Heart left ventricle (tissue), 16 donors: ENCODE measurements around the gene CALHM2. TPM values are rescaled to one million over a fixed set of nuclear protein-coding genes. Genes with fewer than 3 reads are reported as not detected.

Experiments used
- ATAC-seq, 4 donors: fragments of 200-7000 bp; cut with Tn5 transposase; one replicate each; pipeline ENCODE4 v1.9.1; 2020 to 2022; ENCODE audit warnings: moderate library complexity in 4 of 4, mild to moderate bottlenecking in 3 of 4, moderate number of reproducible peaks in 1 of 4
- DNase-seq, 5 donors: peaks; one replicate each; pipeline ENCODE4 v3.0.0-alpha.2; 2020
- H3K27ac ChIP-seq, 12 donors: fragments of 200-600 bp; sonication (generic) in 4 of 12; one replicate each; pipeline versions ENCODE4 v1.5.0 to v1.8.0; 2016 to 2022; ENCODE audit warnings: mild to moderate bottlenecking in 2 of 12
- H3K27me3 ChIP-seq, 9 donors: fragments of 200-600 bp; sonication (generic) in 2 of 9; one replicate each; pipeline versions ENCODE4 v1.5.1 to v1.8.0; 2016 to 2022; ENCODE audit warnings: mild to moderate bottlenecking in 3 of 9
- H3K36me3 ChIP-seq, 9 donors: fragments of 200-600 bp; sonication (generic) in 2 of 9; one replicate each; pipeline versions ENCODE4 v1.5.0 to v1.8.0; 2018 to 2022; ENCODE audit warnings: mild to moderate bottlenecking in 2 of 9
- H3K4me1 ChIP-seq, 12 donors: fragments of 200-600 bp; sonication (generic) in 4 of 12; one replicate each; pipeline versions ENCODE4 v1.5.0 to v1.8.0; 2016 to 2022; ENCODE audit warnings: mild to moderate bottlenecking in 3 of 12
- H3K4me3 ChIP-seq, 12 donors: fragments of 200-600 bp; sonication (generic) in 4 of 12; one replicate each; pipeline versions ENCODE4 v1.5.0 to v1.8.0; 2017 to 2022; ENCODE audit warnings: mild to moderate bottlenecking in 9 of 12, moderate library complexity in 4 of 12
- H3K9me3 ChIP-seq, 12 donors: fragments of 200-600 bp; sonication (generic) in 4 of 12; one replicate each; pipeline versions ENCODE4 v1.5.0 to v1.8.0; 2016 to 2022; ENCODE audit warnings: mild to moderate bottlenecking in 1 of 12
- CTCF ChIP-seq, 12 donors: fragments of 200-600 bp; sonication (generic) in 4 of 12; IDR thresholded peaks; one replicate each; pipeline versions ENCODE4 v1.5.0 to v1.8.0; 2018 to 2022; ENCODE audit warnings: antibody characterized with exemption in 12 of 12, mild to moderate bottlenecking in 5 of 12
- POLR2A ChIP-seq, 2 donors: fragments of 450-650 bp; IDR thresholded peaks; one replicate each; pipeline ENCODE4 v1.6.1; 2017; ENCODE audit warnings: antibody characterized with exemption in 2 of 2, mild to moderate bottlenecking in 2 of 2, moderate library complexity in 2 of 2
- WGBS, 4 donors: extraction: QIAGEN DNeasy Blood & Tissue Kit in 2 of 4; methylation state at CpG; one replicate each; pipeline versions ENCODE4 v1.1.5 to v1.1.7; 2013 to 2018; 5-methylcytosine and 5-hydroxymethylcytosine counted together
- intact Hi-C, 10 donors: fragments of 100-400 bp; cut with DNase I; formaldehyde crosslinking; loops; one replicate each; pipeline versions ENCODE4 v1.11.1 to v1.14.2; 2022
- polyA plus RNA-seq, 2 donors: library from polyadenylated mRNA; stranded (reverse); fragments of 200-250 nt; gene quantifications; one replicate each; pipeline ENCODE4 v1.2.3, GENCODE V29; 2013
- total RNA-seq, 9 donors: library from RNA; depleted of rRNA in 2 of 9; stranded (reverse); fragments of >200 nt in 2 of 9; fragmentation: NEBNext Ultra II Directional in 3 of 9; extraction: Animal tissue kit (Norgen Biotek cat#: 25700) in 3 of 9; gene quantifications; one replicate each; pipeline versions ENCODE4 v1.1.0 to v1.2.4, GENCODE V29; 2016 to 2023
- donor health status: ischemic (EF 13 %, LVEDD 7.1; RV severe dilation, severe dysfunction).
- donor health status: healthy with polysubstance abuse.
- donor health status: DM: no; HTN: yes; CAD: no.
- donor health status: DM: no; HTN: no; CAD: no.
- donor health status: ischemic (EF 25% LVEDD 6.9; RV normal size, moderate dysfunction).
- donor health status: ischemic (EF 25% LVEDD 5.7; RV mildly dilated, moderate dysfunction).
- donor health status: healthy.
- donor health status: DM: yes; HTN: yes; CAD: no.
- donor health status: ischemic (EF 35%, LVEDD 5.7; RV mildly dilated, moderate dysfunction).
- donor health status: nonischemic (EF 11% LVEDD 7.7; RV severe dilation, severe dysfunction).
- donor health status: DM: yes; HTN: yes; CAD: no.
- donor health status: PGD.
- donor health status: ischemic (EF 29% LVEDD 5.4; RV normal size, mild dysfunction).
- donor health status: nonischemic (EF 23%, LVEDD 6.1; RV moderate dilation, normal function).

The CALHM2 gene
- total and polyA plus RNA-seq, 11 donors, result 8.2 to 36.8 (median 11.2) TPM

GRCh38 chr10:103465411-103466179 lies 13.4 kb upstream of the CALHM2 start:
- DNase-seq (peak in 1 of 5 donors; percentile 17), ATAC-seq (no peak)
- Histone ChIP-seq H3K36me3 (no peaks in the 10 kb centered on the region), H3K27ac (no peak overlapping the region), H3K27me3 (no peaks in the 10 kb centered on the region), H3K4me1 (peaks cover 0 to 27% (median 0%) of the 10 kb centered on the region in 12 donors), H3K9me3 (no peaks in the 10 kb centered on the region), H3K4me3 (no peak overlapping the region)
- WGBS, 4 donors, result 88 to 91% (median 90%) methylated on average over 14 of the region's 14 CpGs
- no peak for TF ChIP-seq POLR2A (IDR thresholded peaks at IDR 0.05)
- TF ChIP-seq CTCF (IDR thresholded peaks at IDR 0.05), result no peak
- intact Hi-C loops, result no loop called here

- Histone ChIP-seq H3K4me1 (peaks cover 0 to 13% (median 0%) of the 10 kb centered on the region in 12 donors), H3K9me3 (no peaks in the 10 kb centered on the region), H3K4me3 (no peak overlapping the region), H3K36me3 (no peaks in the 10 kb centered on the region), H3K27ac (no peak overlapping the region), H3K27me3 (no peaks in the 10 kb centered on the region)
- TF ChIP-seq POLR2A (IDR thresholded peaks at IDR 0.05) (no peak), CTCF (IDR thresholded peaks at IDR 0.05) (no peak)
- DNase-seq (no peak), ATAC-seq (no peak)
- WGBS, 4 donors, result 64 to 72% (median 69%) methylated on average over 4 of the region's 4 CpGs
- intact Hi-C loops, result no loop called here
Measured at GRCh38 chr10:103463499-103463898, 11.3 kb upstream of the CALHM2 start.

- H3K36me3 ChIP-seq, result no peaks in the 10 kb centered on the region
- ATAC-seq (no peak), DNase-seq (no peak)
- 65 to 75% (median 72%) methylated on average over 3 to 4 of the region's 4 CpGs for WGBS, 4 donors
- intact Hi-C loops, result no loop called here
- H3K4me1 ChIP-seq, result no peaks in the 10 kb centered on the region
- H3K9me3 ChIP-seq, result no peaks in the 10 kb centered on the region
- H3K27me3 ChIP-seq, result no peaks in the 10 kb centered on the region
- no peak overlapping the region for H3K27ac ChIP-seq
- TF ChIP-seq CTCF (IDR thresholded peaks at IDR 0.05) (no peak), POLR2A (IDR thresholded peaks at IDR 0.05) (no peak)
- H3K4me3 ChIP-seq, result no peak overlapping the region
Measured at GRCh38 chr10:103459615-103460014, 7.4 kb upstream of the CALHM2 start.

- Histone ChIP-seq H3K4me1 (no peaks in the 10 kb centered on the region), H3K4me3 (no peak within 1 kb of the TSS), H3K27ac (no peak within 1 kb of the TSS), H3K36me3 (no peaks in the 10 kb centered on the region), H3K9me3 (no peaks in the 10 kb centered on the region), H3K27me3 (no peaks in the 10 kb centered on the region)
- DNase-seq, result no peak
- no peak for ATAC-seq
- WGBS, 4 donors, result 68 to 79% (median 78%) methylated on average over 5 to 9 of the region's 9 CpGs
- no peak for TF ChIP-seq CTCF (IDR thresholded peaks at IDR 0.05)
- TF ChIP-seq POLR2A (IDR thresholded peaks at IDR 0.05), result no peak
- intact Hi-C loops, result no loop called here
Measured at GRCh38 chr10:103458720-103459119, 6.5 kb upstream of the CALHM2 start, which contains the start of gene CALHM1. Gene CALHM1, minus strand, starts transcription at chr10:103458900. Its CDS starts 149 bp downstream, at chr10:103458751.
